ENCODE measurements around the gene CFAP90.

The CFAP90 gene

DNA sequence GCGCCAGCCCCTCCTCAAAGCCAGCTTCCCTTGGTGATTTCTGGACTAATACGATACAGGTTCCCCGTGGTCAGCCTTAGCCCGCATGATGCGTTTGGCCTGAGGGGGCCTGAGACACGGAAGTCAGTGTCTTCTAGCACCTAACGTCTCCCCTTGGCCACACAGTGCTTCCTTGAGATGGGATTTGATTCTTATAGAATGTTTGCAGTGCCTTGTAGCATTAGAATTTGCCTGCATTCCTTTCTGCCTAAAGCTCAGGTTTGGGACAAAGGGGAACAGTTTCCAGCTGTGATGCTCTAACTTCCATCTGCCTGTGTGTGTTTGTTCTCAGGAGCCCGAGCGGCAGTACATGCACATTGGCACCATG lies 34.4 kb downstream of the CFAP90 start:
- no peak for DNase-seq

DNA sequence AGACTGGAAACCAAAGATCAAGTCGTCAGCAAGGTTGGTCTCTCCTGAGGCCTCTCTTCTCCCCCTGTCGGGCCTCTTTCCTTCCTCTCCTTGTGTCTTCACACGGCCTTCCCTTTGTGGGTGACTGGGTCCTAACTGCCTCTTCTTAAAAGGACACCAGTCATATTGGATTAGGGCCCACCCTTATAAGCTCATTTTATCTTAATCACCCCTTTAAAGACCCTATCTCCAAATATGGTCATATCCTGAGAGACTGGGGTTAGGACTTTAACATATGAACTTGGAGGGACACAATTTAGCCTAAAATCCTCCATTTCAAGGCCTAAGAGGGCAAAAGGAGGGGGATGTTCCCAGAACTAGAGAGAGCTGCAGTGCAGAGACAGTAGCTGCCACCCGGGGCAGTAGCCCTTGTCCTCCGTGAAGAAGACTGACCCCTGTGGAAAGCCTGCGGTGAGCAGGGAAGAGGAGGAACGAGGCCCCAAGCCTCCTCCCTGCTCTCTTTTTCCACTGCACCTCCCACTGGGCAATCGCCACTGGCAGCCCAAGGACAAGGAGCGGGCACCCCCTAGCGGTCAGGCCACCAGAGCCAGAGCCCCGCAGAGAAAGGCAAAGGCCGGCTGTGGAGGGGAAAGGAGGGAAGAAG lies 34.9 kb downstream of the CFAP90 start:
- DNase-seq, result peak; percentile 85

DNA sequence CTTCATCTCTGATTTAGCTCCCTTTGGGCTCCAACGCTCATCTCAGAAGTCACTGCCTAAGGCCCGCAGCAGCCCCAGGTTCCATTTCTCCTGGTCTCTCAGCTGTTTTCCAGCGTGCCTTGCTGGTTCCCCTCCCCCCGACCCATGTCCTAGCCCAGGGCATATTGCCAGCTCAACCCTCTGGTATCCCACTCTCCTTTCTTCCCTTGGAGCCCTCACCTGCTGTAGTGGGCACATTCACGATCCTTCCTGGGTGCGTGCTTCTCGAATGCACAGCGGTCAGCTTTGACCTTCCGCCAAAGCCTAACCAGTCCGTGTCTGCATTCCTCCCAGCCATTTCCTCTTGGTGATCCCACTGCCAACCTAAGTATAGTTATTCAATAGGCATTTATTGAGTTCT lies 36.1 kb downstream of the CFAP90 start:
- DNase-seq, result no peak

DNA sequence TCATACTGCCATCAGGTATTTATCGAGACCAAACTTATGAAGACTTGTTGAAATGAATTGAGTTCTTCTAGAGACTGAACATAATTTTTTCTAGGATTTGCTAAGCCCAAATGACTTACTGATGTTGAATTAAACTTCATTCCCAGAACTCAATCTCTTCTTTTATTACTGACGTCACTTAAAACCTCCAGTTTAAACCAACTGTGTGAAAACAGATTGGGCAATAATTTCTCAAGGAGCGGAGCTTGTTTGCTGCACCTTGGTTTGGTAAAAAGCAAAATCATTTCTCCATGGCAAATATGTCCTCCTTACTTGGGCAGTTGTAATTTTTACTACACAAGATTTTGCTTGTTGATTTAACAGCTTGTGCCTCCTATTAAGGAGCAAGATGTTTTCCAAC lies 37.4 kb downstream of the CFAP90 start:
- DNase-seq, result no peak

DNA sequence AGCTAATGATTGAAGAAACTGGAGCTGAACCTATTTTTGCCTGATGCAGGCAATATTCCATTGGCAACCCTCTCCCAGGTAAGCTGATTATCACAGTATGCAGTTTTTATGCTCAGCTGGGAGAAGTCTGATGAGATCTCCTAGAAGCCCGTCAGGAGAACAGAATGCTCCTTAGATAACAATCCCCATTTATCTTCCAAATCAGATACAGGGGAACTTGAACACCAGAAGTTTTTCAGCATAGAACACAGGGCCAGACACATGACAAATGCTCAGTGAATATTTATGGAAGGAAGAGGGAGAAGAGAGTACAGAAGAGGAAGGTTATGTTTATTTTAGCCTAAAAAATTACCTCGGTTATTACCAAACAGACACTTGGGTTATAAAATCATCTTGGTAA lies 37.9 kb downstream of the CFAP90 start:
- no peak for DNase-seq

DNA sequence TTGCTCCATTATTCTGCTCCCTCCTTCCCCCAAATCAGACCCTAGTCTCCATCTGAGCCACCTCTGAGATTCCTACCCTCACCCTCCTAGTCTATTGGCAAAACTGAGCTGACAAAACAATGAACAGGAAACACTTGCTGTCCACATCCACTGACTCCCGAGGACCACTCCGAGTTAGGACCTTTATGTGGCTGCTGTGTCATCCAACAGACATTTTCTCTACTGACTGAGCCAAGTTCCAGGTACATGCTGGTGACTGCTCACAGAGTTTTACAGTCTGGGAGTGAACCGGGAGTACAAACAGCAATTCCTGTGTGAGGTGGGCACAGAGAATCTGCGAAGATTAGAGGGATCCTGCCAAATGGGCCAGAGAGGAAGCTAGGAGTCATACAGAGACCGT lies 39.2 kb downstream of the CFAP90 start:
- DNase-seq, result no peak

DNA sequence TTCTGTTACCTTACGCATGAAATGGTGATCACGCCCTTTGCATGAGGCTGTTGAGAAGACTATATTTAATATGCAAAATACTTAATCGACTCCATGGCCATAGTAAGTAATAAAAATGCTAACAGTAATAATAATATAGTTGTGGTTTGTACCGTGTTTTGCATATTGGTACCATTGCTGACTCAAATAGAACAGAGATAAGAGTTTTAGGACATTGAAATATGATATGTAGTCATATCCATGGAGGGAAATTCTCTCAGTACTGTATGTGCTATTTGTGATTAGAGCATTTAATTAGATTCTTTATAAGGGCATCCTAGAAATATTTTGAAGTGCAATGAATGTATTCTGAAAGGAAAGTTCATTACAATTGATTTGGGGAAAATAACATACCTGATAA lies 41.9 kb downstream of the CFAP90 start:
- DNase-seq, result no peak

DNA sequence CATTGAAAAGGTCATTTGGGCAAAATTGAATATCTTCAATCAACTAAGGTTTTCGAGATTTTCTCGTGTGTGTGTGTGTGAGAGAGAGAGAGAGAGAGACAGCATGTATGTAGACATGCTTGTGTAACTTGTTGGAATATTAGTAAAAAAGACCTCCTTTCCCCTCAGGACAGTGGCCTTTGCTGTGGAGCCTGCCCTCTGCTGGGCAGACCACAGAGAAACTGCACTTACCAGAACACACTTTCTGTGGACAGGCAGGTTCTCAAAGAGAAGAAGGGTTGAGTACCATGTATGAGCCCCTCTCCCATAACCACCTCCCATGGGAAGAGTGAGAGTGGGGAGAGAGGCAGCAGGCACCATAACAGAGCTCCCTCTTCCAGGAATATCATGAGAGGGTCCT lies 45.6 kb downstream of the CFAP90 start:
- no peak for DNase-seq

DNA sequence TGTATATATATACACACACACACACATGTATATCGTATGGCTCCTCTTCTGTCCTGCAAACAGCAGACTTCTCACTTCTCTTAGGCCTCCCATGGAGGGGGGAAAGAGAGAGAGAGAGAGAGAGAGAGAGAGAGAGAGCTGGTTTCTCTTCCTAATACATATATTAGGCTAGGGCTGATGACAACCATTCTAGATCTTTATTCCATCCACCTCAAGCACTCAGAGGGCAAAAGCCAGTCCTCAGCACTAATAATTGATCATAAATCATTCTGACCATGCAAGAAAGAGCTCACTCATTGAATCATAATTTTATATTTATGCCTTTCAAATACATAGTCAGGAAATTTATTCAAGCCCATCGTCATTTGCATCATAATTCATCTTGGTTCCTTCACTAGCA lies 47.0 kb downstream of the CFAP90 start:
- DNase-seq, result no peak

DNA sequence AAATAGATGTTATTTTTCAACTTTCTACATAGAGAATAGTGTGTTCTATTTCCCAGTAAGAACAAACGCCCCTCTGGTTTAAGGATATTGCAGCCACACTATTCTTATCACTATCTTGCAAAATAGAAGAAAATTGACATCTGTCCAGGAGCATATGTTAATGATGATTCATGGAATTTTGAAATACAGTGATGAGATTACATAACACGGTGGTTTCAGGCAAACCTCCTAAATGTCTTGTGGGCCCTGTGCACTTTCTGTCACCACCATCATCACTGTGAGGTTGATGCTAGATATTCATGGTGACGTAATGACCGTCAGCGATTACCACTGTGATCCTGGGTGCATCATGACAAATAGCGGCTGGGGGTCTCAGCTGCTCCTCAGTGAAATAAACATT lies 48.1 kb downstream of the CFAP90 start:
- DNase-seq, result no peak

DNA sequence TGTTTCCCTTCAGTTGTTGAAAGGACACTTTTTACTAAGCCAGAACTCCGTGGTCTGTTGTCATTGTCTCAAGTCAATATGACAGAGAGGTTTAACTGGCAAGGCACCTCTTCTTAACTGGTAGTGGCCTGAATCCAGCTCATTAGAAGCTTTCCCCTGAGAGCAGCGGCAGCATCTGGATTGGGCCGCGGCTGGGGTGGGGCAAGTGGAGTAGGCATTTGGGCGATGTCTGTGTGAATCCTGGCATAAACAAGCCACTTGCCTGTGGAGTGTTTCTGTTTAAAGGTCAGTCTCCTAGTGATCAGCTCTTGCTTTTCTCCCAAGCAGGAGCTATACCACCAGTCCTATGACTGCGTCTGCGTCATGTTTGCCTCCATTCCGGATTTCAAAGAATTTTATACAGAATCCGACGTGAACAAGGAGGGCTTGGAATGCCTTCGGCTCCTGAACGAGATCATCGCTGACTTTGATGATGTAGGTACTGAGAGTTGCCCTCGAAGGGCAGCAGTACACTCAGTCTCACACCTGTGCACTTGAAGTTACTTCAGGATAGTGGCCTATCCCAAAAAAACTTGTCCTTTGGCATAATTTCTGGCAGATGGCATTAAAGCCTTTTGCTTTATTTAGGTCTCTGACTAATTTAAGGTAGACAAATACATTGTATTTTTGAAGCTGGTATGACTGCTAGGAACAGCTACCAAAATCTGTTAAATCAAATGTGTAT lies 48.9 kb downstream of the CFAP90 start:
- DNase-seq, result no peak

DNA sequence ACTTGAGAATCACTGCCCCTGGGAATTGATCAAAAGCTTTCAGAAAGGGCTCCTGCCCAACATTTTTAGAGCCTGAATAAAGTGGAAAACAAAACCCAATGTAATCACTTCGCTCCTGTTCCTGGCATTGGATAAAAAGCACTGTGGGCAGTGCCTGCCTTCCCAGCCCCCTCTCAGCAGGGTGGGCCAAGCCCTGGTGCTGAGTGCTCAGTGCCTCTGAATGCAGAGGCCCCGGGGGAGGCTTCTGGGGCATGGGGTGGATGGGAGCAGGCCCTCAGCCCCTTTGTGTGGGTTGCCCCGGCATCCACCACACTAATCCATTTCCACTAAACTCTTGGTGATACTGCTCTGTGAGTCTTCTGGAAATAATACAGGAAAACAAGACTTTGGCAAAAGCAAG lies 55.6 kb downstream of the CFAP90 start:
- no peak for DNase-seq

DNA sequence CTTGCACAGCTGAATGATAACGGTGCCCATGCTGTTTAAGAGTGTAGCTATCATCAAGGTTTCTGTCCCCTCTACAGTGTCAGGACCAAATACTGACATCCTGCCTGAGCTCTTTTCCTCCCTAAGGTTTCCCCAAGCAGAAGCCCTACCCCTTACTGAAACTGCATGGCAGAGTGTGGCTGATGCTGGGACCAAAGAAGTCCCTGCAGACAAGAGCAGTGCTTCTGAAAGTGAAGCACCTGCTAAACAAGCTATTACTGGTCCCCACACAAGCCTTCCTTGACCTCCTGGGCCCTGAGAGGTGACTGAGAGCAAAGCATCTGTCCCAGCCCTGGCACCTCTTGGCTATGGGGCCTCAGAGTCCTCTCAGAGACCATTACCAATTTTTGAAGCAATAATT lies 56.1 kb downstream of the CFAP90 start:
- DNase-seq, result no peak

DNA sequence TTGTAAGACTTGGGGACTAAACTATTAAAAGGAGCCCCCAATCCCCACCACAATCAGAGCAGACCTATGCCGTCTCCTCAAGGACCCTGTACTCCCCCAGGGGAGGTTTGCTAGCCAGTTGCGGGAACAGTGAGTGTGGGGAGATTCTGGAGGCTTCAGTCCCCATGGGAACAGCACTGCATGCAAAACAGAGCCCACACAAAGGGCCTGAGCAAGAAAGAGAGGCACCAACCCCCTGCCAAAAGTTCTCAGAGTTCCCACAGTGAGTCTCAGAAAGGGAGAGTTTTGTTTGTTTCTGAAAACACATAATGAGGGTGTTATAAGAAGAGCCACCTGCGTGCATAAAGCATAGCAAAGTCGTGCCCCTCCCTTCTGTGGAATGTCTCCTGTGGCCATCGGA lies 56.6 kb downstream of the CFAP90 start:
- no peak for DNase-seq

DNA sequence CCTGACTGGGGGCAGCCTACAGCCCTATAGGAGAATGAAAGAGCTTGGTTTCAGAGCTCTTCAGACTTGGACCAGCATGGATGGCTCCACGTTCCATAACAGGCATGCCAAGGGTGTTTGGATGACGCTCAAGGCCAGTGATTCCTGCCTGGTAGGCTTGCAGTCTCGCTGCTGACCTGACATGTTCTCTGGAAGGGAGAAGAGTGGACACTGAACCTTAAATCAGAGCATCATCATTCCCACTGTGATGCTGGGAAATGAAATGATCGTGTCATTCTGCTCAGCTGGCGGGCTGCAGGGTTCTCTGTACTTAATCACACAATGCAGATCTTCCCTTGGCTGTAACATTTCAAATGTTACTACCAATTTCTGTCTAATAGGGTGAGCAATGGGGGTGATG lies 57.0 kb downstream of the CFAP90 start:
- no peak for DNase-seq

DNA sequence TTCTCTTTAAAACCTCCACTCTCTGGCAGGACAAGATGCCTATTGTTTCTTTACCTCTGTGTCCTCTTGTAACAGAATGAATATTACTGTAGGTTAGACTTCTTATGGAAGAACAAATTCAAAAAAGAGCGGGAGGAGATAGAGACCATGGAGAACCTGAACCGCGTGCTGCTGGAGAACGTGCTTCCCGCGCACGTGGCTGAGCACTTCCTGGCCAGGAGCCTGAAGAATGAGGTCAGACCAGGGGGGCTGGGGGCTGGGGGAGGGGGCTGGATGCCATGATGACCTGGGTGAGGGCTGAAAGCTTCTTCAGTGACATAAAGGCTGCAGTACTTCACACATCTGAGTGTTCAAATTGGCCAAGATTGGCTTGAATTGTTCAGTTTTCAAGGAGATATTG lies 61.4 kb downstream of the CFAP90 start:
- DNase-seq, result no peak

DNA sequence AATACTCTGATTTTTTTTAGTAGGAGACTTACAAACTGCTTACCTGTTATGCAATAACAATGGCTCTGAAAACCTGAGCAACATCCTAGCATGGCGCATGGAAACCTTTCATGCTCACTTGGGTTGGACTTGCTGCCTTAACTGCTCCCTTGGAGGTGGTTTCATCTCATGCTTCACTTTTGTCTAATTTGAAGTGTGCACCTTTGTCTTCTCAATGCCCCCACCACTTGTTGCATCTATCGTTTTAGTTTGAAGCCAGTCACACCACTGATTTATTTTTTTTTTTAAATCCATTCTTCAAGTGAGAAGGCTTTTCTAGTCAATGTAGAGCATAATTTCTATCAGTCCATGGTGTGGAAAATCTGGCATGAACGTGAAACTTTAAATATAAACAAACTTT lies 63.2 kb downstream of the CFAP90 start:
- DNase-seq, result no peak

DNA sequence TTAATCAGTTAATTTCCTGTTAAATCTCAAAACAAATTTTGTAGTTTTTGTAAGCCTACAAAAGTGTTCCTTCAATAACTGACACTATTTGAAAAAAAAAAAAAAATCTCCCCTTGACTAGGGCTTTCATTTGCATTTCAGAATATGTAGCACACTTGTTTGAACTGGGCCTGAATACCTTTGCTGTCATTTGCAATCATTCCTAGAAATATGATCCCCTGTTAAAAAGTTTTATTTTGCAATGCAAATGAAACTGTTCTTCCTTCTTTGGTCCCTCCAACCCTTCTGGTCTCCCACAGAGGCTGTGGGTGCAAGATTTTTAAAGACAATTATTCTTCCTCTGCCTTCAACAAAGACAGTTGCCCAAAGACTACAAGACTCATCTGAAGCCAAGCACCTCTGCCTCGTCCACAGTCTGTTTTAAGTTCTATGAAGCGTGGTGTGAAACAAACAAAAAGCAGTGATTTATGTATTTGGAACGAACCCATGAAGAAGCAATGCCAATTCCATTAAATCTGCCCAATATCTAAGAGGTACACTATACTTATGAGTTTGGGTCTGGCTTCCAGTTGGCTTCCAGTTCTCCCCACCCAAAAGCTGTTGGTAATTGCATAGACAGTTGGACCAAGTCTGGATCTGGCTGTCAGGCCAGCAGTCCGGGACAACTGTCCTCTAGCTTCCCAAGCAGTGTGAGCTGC lies 66.1 kb downstream of the CFAP90 start:
- no peak for DNase-seq

DNA sequence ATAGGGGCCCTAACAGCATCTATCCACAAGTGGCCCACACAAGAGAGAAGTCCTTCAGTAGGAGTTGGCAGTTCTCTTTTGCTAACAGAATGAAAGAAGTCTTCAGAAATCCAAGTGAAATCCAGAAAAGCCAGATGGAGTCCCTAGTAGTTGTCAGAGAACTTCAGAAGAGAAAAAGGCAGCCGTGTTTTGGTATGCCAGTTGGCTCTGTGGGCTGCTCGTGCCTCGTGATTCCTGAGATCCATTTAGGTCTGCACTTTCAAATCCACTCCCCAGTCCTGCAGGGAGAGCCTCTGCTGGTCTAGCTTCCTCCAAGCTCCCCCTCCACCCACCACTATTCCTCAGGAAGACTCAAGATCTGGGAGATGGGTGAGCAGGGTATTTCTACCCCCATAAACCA lies 69.0 kb downstream of the CFAP90 start:
- DNase-seq, result no peak

Measured in right hindlimb (tissue), 1 donor.